Erythroblast (primary cell): ENCODE results near the gene TLL2.

Experiments
- DNase-seq, 2 experiments: peaks; one replicate each; lab custom pipeline; 2025; lab: John Stamatoyannopoulos, UW
- GATA1 ChIP-seq: IDR thresholded peaks from 2 replicates; pipeline ENCODE4 v1.6.1; 2011; ENCODE audit warnings: low read depth, mild to moderate bottlenecking, control low read depth, low read length, moderate library complexity
- POLR2A ChIP-seq: IDR thresholded peaks from 2 replicates; pipeline ENCODE4 v1.6.1; 2011; ENCODE audit warnings: mild to moderate bottlenecking, low read length

The TLL2 gene

DNA sequence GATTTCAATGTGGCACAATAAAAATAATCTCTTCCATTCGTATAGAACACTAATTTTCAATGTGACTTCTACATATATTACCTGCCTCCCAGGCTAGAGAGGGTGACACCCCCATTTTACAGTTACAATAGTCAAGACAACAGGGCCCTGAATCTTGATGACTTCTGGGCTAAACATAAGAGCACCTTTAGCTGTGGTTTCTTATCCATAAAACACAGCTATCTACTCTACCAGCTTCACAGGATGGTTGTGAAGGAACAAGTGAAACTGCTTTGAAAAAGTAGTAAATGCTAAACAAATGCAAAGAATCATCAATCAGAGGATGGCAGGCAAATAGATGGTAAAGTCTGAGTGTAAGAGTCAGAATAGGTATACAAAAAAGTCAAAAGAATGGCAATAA, 3.6 kb upstream of the TLL2 start:
- TF ChIP-seq POLR2A (no peak), GATA1 (no peak)
- DNase-seq, result peak in 1 of 2 experiments; percentile 21

DNA sequence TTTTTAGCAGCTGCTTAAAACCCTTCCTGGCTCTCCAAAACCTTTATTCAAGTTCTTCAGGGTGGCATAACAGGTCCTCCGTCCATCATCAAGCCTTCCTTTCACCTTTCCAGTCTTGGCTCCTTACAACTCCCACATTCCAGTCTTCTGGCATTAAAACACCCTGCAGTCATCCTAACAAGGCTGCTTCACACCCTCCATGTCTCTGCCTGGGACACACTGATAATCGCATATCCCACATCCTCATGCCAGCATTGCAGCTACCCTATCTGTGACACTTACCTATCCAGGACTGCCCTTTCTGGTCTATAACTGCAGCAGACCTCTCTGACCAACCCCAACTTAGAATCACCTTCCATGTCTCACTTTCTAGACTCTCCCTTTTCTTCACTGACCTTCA, 2.6 kb upstream of the TLL2 start:
- peak; percentile 15 to 19 for DNase-seq
- no peak for TF ChIP-seq POLR2A
- TF ChIP-seq GATA1, result no peak

DNA sequence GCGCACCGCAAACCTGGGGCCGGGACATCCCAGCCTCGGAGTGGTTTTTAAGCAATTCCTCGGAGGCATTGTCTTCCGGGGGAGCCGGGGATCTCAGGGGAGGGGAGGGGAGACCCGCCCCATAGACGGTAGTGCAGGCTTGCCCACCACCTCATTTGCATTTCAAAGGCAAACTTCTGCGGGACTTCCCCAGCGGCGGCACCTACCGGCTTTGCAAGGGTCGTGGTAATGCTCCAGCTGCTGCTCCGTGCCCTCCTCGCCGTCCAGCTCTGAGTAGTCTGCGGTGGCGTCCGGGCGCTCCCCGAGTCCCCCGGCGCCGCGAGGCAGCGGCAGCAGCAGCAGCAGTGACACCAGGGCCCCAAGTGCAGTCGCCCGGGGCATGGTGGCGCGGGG, 425 bp downstream of the TLL2 start:
- TF ChIP-seq POLR2A (no peak), GATA1 (no peak)
- no peak for DNase-seq

DNA sequence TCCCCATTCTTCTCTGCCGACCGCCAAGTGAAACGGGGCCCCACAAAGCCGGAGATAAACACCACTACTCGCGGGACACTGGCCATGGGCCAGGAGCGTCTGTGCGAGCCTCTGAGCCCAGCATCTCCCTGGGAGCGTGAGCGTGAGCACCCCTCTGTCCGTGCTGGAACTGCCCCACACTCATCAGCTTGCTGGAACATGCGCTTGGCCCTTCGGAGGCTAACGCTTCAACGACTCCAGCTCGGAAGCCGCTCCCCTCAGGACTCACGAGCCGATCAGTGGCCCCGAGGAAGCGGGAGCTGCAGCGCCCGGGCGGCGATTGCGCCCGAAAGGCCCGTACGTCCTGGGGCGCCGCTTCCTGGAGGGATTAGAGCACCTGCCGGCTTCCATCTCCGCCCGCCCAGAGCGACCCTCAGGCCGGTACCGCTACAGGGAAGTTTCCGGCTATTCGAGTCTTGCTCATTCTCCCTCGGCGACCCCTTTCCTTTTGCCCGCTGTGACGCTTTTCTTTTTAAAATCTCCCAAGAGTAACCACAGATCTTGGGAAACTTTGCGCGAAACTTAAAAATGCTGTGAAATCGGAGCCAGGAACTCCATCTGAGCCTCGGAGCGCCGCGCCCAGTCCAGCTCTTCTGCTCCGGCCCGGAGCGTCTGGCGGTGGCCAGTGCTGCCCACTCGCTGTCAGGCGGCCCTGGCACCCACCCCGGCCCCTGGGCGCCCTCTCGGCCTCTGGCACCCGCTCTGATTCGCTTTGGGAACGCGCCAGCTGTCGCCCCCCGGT, 1.0 kb downstream of the TLL2 start:
- TF ChIP-seq POLR2A (no peak), GATA1 (no peak)
- peak; percentile 45 to 65 for DNase-seq

DNA sequence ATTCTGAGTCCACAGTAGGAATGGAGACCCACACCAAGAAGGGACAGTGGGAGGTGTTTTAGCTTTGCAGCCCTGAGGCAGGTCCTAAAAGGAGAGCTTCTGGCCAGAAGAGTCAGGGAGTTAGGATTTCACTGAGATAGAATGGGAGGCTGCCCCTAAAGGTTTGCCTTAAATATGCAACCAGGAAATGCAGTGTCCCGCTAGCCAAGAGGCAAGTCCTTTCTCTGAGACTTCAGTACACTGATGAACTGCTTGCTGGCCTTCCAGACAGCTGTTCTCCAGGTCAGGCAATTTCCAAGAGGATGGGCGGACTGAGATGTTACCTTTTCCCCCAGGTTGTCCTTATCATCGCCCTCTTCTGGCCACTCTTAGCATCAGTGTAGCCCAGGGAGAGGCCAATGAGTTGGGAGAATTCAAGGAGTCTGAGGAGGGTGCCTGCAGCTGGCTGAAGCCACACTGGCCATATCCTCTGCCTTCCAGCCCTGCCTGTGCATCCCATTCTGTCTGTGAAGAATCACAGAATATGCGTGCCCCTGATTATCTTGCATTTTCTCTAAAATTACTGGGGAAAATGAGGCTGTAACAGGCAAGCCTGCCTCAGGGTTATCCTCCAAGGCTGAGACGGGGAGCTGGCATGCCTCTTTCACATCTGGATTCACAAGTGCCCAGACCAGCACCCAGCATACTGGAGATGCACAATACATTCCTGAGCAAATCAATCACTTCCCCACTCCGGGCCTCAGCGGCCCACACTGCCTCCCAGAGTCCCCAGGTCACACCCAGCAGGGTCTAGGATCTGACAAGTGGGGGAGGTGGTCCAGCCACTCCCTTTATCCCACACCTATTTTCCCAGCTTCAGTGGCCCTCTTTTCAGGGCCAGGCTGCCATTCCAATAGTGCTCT, 2.4 kb downstream of the TLL2 start:
- no peak for TF ChIP-seq GATA1
- no peak for TF ChIP-seq POLR2A
- DNase-seq, result peak; percentile 37 to 64

DNA sequence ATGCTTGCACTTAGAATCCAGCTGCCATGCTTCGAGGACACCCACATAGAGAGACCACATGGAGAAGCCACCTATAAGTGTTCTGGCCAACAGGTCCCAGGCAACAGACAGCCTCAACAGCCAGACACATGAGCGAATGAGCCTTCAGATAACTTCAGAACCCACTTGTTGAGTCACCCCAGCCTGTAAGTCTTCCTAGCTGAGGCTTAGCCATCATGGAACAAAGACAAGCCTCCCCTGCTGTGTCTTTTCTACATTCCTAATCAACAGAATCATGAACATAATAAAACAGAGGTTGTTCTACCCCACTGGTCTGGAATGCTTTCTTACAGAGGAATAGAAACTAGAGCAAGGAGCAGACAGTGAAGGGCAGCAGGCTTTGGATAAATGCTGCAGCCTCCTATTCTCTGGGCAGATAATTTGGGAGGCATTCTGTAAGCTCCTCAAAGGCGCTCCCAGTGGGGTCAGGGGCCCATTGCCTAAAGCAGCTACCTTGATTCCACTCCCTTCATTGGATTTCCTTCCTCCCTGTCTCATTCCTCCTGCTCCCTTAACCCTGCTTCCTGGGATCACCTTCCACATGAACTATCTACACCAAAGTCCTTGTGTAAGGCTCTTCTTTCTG, 4.6 kb downstream of the TLL2 start:
- TF ChIP-seq POLR2A, result no peak
- DNase-seq, result no peak

DNA sequence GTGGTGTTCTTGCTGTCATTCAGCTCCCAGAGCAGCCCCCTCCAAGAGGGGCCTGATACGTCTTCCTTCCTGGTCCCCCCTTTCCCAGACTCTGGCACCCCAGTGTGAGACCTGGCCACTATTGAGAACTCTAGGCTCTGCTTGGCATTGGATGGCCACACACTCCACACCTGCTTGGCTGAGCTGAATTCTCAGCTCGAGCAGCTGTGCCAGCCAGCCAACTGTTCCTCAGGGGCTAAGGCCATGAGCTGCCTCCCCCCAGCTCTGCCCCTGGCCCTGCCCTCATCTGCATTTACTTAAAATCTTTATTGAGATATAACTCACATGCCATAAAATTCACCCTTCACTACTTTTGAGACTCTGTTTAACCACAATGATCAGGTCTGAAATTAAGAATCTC, 6.7 kb downstream of the TLL2 start:
- TF ChIP-seq POLR2A, result no peak
- no peak for TF ChIP-seq GATA1
- DNase-seq, result no peak

DNA sequence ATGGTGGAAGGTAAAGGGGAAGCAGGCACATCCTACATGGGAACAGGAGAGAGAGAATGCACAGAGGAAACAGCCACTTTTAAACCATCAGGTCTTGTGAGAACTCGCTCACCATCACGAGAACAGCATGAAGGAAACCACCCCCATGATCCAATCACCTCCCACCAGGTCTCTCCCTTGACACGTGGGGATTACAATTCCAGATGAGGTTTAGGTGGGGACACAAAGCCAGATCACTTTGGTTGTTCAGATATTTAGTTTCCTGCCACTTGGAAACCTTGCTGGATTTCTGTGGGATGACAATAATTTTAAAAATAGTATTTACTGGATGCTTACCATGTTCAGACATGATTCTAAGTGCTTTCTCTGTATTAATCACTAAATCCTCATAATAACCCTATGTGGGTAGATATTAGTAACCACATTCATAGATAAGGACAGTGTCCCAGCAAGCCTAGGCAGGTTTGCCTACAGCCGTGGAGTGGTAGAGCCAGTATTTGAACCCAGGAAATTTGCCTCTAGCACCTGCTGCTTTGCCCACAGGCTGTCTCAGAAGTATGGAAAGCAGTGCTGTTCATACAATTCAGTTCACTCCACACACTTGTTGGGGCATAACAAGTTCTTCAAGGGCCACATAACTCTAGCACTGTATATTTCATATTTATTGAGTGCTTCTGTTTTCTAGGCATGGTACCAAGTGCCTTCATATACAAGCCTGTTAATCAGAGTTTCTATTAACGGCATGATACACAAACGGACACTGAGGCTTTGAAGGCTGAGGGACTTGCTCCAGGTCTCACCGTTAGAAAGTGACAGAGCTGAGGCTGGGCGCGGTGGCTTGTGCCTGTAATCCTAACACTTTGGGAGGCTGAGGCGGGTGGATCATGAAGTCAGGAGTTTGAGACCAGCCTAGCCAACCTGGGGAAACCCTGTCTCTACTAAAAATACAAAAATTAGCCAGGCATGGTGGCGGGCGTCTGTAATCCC, 8.3 kb downstream of the TLL2 start:
- no peak for DNase-seq
- TF ChIP-seq POLR2A (no peak), GATA1 (no peak)

DNA sequence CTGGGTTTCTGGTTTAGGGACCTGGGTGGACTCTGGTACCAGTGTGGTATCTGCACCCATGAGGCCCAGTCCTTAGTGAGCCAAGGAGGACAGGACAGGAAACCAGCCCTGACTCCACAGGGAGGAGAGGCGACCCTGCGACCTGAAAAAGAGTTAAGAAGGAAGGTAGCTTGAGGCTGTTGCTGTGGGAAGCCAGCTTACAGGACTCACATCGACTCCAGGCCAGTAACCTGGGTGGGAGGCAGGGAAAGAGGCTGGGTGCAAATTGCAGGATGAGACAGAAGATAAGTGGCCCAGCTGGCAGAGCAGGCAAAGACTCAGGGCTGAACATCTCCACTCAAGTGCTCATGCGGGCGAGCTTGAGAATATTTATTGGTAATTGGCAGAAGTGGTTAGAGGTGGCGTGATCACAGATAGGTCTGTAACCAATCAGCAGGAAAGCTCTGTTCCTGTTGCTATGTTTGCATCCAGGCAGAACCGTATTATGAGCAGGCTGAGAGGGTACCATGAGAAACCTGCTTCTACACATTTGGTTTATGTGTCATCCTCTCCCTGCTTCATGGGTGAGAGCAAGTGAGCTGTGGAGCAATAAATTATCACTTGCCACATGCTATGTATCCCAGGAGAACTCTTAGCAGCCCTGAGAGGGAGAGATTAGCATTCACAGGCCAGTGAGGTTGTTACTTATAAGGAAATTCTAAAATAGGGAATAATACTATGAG, 11.0 kb downstream of the TLL2 start:
- TF ChIP-seq GATA1, result no peak
- no peak for TF ChIP-seq POLR2A
- DNase-seq, result no peak

DNA sequence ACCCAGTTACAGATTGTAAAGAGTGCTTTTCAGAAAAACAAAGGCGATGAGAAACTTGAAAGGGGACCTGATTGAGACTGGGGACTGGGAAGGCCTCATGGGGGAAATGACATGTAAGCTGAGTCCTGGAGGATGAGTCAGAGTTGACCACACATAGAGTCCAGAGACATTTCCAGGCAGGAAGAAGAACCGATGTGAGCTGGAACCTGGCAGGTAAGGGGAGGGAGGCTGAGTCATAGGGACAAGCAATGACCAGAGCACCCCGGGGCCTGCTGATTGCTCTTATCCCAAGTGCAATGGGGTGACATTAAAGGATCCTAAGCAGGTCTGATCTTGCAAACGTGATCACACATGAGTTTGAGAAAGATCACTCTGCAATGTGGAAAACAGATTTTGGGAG, 11.7 kb downstream of the TLL2 start:
- no peak for DNase-seq
- TF ChIP-seq POLR2A, result no peak
- TF ChIP-seq GATA1, result no peak

DNA sequence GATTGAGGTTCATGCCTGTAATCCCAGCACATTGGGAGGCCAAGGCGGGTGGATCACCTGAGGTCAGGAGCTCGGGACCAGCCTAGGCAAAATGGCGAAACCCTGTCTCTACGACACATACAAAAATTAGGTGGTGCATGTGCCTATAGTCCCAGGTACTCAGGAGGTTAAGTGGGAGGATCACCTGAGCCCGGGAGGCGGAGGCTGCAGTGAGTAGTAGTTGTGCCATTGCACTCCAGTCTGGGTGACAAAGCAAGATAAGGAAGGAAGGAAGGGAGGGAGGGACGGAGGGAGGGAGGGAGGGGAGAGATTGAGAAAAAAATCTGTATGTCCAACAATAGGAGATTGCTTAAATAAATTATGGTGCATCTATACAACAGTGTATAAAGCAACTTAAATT, 13.2 kb downstream of the TLL2 start:
- DNase-seq, result no peak
- TF ChIP-seq GATA1 (no peak), POLR2A (no peak)

DNA sequence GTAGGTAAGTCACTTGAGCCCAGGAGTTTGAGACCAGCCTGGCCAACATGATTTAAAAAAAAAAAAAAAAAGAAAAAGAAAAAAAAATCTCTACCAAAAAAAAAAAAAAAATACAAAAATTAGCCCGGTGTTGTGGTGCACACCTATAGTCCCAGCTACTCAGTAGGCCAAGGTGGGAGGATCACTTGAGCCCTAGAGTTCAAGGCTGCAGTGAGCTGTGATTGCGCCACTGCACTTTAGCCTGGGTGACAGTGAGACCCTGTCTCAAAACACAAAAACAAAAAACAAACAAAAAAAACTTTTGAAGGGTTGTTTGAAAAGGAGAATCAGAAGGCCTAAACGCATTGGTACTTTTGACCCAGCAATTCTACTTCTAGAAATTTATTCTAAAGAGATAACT, 13.7 kb downstream of the TLL2 start:
- no peak for DNase-seq
- TF ChIP-seq POLR2A, result no peak

DNA sequence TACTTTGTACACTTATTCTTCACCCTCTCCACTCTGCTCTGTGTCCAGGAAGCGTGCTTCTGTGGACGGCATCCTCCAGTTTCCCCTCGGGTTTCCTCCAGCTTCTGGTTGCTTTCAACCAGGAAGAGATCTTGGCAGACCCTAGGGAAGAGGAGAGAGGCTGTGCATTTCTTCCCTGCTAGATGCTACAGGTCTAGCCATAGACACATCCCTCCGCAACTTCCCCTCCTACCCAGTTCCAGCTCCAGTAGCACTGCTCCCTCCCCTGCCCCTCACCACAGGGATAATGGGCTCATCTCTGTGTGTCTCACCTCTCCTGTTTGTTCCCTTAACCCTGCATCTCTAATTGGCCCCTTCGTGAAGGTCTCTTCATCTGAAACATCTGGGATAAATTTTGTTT, 16.3 kb downstream of the TLL2 start:
- DNase-seq, result no peak
- TF ChIP-seq POLR2A (no peak), GATA1 (no peak)
